ENCODE results near the gene SERPINF2. TPM values are rescaled to one million over a fixed set of nuclear protein-coding genes. Genes with fewer than 3 reads are reported as not detected.

Gene SERPINF2
- total and polyA plus RNA-seq, 2 experiments from 2014 or later: 0.08 TPM; not detected in 1

DNA sequence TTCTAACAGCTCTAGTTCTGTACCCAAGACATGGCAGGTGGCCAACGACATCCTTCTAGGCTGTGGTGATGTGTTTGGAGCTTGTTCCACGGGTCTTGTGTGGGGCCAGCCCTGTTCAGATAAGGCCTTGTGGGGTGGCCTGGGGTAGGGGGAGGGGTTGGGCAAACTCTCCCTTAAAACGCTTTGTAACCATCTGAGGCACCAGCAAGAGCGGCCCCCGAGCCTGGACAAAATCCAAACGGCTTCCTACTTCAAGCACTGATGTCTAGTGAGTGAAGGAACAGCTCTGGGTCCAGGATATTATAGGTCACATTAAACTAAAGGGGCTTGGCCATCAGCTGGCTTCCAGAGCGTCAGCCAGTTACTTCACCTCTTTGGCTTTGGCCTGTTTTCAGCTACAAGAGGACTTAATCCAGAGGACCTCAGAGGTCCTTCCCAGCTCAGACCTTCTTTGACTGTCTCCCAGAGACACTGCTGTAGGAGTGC, 31.1 kb downstream of the SERPINF2 start:
- H3K36me3 ChIP-seq (ENCODE audit: low read depth): 0 out of 2 replicates have a peak, but pooled peaks cover 4% of the 10 kb centered on the region
- no peak for DNase-seq
- TF ChIP-seq EZH2 (IDR thresholded peaks at IDR 0.05; ENCODE audit: insufficient read depth, poor library complexity, severe bottlenecking) (no peak), EZH2phosphoT487 (IDR thresholded peaks at IDR 0.05; ENCODE audit: insufficient read depth, low read depth) (no peak)

DNA sequence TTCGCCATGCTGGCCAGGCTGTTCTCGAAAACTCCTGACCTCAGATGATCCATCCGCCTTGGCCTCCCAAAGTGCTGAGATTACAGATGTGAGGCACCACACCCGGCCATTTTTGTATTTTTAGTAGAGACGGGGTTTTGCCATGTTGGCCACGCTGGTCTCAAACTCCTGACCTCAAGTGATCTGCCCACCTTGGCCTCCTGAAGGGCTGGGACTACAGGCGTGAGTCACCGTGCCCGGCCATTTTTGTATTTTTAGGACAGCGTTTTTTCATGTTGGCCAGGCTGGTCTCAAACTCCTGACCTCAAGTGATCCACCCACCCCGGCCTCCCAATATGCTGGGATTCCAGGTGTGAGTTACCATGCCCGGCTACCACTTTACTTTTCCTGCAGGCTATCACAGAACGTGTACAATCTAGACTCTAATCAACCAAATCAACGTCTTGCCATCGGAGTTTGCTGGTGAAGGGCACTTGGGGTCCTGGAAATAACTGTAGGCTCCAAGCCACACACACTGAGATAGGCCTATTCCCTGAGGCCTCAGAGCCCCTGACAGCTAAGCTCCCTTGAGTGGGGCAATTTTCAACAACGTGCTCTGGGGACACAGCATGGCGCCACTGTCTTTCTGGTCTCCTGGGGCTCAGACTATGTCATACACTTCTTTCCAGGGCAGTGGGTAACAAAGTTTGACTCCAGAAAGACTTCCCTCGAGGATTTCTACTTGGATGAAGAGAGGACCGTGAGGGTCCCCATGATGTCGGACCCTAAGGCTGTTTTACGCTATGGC, 31.9 kb downstream of the SERPINF2 start:
- H3K27me3 ChIP-seq (replicated peaks; ENCODE audit: insufficient read depth): no peaks in the 10 kb centered on the region
- no peak for DNase-seq
- in situ Hi-C loops (cut with MboI): no loop called here
- no peak overlapping the region for H3K9ac ChIP-seq
- TF ChIP-seq EZH2 (IDR thresholded peaks at IDR 0.05; ENCODE audit: insufficient read depth, poor library complexity, severe bottlenecking): no peak
- no peak for TF ChIP-seq EZH2phosphoT487 (IDR thresholded peaks at IDR 0.05; ENCODE audit: insufficient read depth, low read depth)
- H3K4me1 ChIP-seq (ENCODE audit: insufficient read depth): peaks cover 6% of the 10 kb centered on the region
- no peak overlapping the region for H2AFZ ChIP-seq
- no peaks in the 10 kb centered on the region for H3K9me2 ChIP-seq (ENCODE audit: insufficient read depth)
- H3F3A ChIP-seq (ENCODE audit: insufficient read depth): peaks cover 16% of the 10 kb centered on the region
- H3K9me3 ChIP-seq (ENCODE audit: low read depth): no peaks in the 10 kb centered on the region
- no peak overlapping the region for H3K4me2 ChIP-seq (ENCODE audit: unreplicated experiment)
- H3K36me3 ChIP-seq (ENCODE audit: low read depth): 0 out of 2 replicates have a peak, but pooled peaks cover 4% of the 10 kb centered on the region
- no peaks in the 10 kb centered on the region for H3K79me2 ChIP-seq (ENCODE audit: insufficient read depth)
- no peaks in the 10 kb centered on the region for H4K20me1 ChIP-seq (ENCODE audit: insufficient read depth)
- 87 to 88% methylated on average over 21 of the region's 21 CpGs for WGBS, 2 experiments (ENCODE audit: low coverage in 1 of 2, low lambda C conversion rate in 2 of 2, missing lambda C conversion rate in 2 of 2)
- no peak overlapping the region for H3K4me3 ChIP-seq
- no peak overlapping the region for H3K27ac ChIP-seq

More for the DNA sequence above, 31.1 kb downstream of the SERPINF2 start:
- no peak overlapping the region for H2AFZ ChIP-seq
- peaks cover 7% of the 10 kb centered on the region for H3F3A ChIP-seq (ENCODE audit: insufficient read depth)
- no peak overlapping the region for H3K27ac ChIP-seq
- 41 to 49% methylated on average over 7 of the region's 7 CpGs for WGBS, 2 experiments (ENCODE audit: low coverage in 1 of 2, low lambda C conversion rate in 2 of 2, missing lambda C conversion rate in 2 of 2)
- H3K4me1 ChIP-seq (ENCODE audit: insufficient read depth): no peaks in the 10 kb centered on the region
- no peak overlapping the region for H3K9ac ChIP-seq
- no peak overlapping the region for H3K4me3 ChIP-seq
- H4K20me1 ChIP-seq (ENCODE audit: insufficient read depth): no peaks in the 10 kb centered on the region
- no peaks in the 10 kb centered on the region for H3K9me2 ChIP-seq (ENCODE audit: insufficient read depth)
- in situ Hi-C loops (cut with MboI): no loop called here
- H3K4me2 ChIP-seq (ENCODE audit: unreplicated experiment): no peak overlapping the region
- H3K79me2 ChIP-seq (ENCODE audit: insufficient read depth): no peaks in the 10 kb centered on the region
- no peaks in the 10 kb centered on the region for H3K9me3 ChIP-seq (ENCODE audit: low read depth)
- H3K27me3 ChIP-seq (replicated peaks; ENCODE audit: insufficient read depth): no peaks in the 10 kb centered on the region

DNA sequence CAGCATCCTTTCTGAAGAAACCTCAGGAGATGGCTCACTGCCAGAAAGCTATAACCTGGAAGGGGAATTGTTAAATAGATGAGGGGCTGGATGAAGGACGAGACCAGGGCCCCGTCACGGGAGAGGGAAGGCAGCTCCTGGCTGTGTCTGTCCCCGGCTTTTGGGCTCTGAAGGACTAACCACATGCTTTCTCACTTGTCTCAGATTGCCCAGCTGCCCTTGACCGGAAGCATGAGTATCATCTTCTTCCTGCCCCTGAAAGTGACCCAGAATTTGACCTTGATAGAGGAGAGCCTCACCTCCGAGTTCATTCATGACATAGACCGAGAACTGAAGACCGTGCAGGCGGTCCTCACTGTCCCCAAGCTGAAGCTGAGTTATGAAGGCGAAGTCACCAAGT, 33.7 kb downstream of the SERPINF2 start:
- Histone ChIP-seq H3K9ac (no peak overlapping the region), H3K79me2 (ENCODE audit: insufficient read depth) (no peaks in the 10 kb centered on the region), H3K27ac (no peak overlapping the region), H2AFZ (no peak overlapping the region), H3K4me1 (ENCODE audit: insufficient read depth) (peaks cover 13% of the 10 kb centered on the region), H4K20me1 (ENCODE audit: insufficient read depth) (no peaks in the 10 kb centered on the region), H3K36me3 (ENCODE audit: low read depth) (0 out of 2 replicates have a peak, but pooled peaks cover 4% of the 10 kb centered on the region), H3K4me3 (no peak overlapping the region), H3K4me2 (ENCODE audit: unreplicated experiment) (no peak overlapping the region), H3K27me3 (replicated peaks; ENCODE audit: insufficient read depth) (no peaks in the 10 kb centered on the region), H3K9me3 (ENCODE audit: low read depth) (no peaks in the 10 kb centered on the region), H3K9me2 (ENCODE audit: insufficient read depth) (no peaks in the 10 kb centered on the region), H3F3A (ENCODE audit: insufficient read depth) (peaks cover 27% of the 10 kb centered on the region)
- TF ChIP-seq EZH2 (IDR thresholded peaks at IDR 0.05; ENCODE audit: insufficient read depth, poor library complexity, severe bottlenecking) (no peak), EZH2phosphoT487 (IDR thresholded peaks at IDR 0.05; ENCODE audit: insufficient read depth, low read depth) (no peak)
- no peak for DNase-seq
- WGBS, 2 experiments (ENCODE audit: low coverage in 1 of 2, low lambda C conversion rate in 2 of 2, missing lambda C conversion rate in 2 of 2): 95 to 97% methylated on average over 10 of the region's 10 CpGs
- in situ Hi-C loops (cut with MboI): no loop called here

DNA sequence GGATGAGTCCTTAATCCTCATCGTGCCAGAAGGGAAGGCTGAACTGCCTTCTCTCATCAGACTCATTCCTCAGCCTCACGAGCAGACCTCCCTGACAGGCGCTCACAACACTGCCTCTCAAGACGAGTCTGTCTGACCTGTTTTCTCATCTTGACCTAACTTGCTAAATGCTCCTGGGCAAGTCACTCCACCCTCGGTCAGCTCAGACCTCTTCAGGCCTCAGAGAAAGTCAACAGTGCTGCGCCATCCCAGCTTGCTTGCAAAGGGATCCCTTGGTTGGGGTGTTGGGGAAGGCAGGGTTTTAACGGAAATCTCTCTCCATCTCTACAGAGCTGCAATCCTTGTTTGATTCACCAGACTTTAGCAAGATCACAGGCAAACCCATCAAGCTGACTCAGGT, 34.2 kb downstream of the SERPINF2 start:
- Histone ChIP-seq H4K20me1 (ENCODE audit: insufficient read depth) (no peaks in the 10 kb centered on the region), H3K4me3 (no peak overlapping the region), H3K27me3 (replicated peaks; ENCODE audit: insufficient read depth) (no peaks in the 10 kb centered on the region), H3K36me3 (ENCODE audit: low read depth) (0 out of 2 replicates have a peak, but pooled peaks cover 4% of the 10 kb centered on the region), H3K4me2 (ENCODE audit: unreplicated experiment) (no peak overlapping the region), H3K79me2 (ENCODE audit: insufficient read depth) (no peaks in the 10 kb centered on the region), H3K9ac (no peak overlapping the region), H3F3A (ENCODE audit: insufficient read depth) (peaks cover 27% of the 10 kb centered on the region), H2AFZ (no peak overlapping the region), H3K9me2 (ENCODE audit: insufficient read depth) (no peaks in the 10 kb centered on the region), H3K27ac (no peak overlapping the region), H3K9me3 (ENCODE audit: low read depth) (no peaks in the 10 kb centered on the region), H3K4me1 (ENCODE audit: insufficient read depth) (peaks cover 13% of the 10 kb centered on the region)
- TF ChIP-seq EZH2 (IDR thresholded peaks at IDR 0.05; ENCODE audit: insufficient read depth, poor library complexity, severe bottlenecking): no peak
- no peak for TF ChIP-seq EZH2phosphoT487 (IDR thresholded peaks at IDR 0.05; ENCODE audit: insufficient read depth, low read depth)
- 92 to 95% methylated on average over 7 of the region's 7 CpGs for WGBS, 2 experiments (ENCODE audit: low coverage in 1 of 2, low lambda C conversion rate in 2 of 2, missing lambda C conversion rate in 2 of 2)
- no peak for DNase-seq
- in situ Hi-C loops (cut with MboI): no loop called here
